ENCODE results near the gene AIFM3.

DNA sequence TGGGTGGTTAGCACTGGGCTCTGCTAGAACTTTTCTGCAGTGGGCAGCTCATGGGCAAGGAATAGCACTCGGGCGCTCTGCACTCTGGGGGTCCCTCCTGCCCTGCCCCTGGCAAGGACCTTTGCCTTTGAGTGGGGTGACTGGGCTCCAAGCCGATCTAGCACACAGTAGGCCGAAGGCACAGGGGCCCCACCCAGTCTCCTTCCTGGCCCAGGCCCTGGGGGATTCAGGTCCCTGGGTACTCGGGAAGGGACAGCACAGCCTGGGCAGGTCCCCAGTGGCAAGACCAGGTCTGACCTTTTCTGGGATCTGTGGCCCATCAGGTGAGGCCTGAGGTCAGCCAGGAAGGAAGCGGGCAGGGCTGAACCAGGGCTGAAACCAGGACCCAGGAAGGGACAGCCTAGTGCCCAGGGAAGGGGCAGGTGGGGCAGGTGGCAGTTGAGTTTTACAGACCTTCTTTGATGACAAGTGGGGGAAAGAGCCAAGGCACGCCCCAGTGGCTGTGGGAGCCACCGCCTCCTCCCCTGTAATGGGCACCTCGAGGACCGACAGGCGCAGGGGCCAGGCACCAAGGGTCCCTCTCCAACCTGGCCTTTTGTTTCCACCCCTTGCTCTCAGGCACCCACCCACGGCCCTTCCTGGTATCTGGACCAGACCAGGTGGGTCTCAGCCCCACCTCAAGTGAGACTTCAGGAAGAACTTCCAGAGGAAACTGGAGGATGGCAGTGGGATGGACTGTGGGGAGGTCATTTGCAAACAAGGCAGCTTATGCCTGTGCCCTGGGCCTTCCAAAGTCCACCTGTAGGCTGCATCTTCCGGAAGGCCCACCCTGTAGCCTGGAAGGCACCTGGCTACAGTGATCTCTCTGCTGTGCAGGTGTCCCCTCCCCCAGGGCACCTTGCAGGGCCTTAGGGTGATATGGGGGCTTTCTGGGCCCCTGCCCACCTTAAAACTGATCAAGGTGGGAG is 883 bp upstream of the AIFM3 start:
- TF ChIP-seq, protein P1, sequence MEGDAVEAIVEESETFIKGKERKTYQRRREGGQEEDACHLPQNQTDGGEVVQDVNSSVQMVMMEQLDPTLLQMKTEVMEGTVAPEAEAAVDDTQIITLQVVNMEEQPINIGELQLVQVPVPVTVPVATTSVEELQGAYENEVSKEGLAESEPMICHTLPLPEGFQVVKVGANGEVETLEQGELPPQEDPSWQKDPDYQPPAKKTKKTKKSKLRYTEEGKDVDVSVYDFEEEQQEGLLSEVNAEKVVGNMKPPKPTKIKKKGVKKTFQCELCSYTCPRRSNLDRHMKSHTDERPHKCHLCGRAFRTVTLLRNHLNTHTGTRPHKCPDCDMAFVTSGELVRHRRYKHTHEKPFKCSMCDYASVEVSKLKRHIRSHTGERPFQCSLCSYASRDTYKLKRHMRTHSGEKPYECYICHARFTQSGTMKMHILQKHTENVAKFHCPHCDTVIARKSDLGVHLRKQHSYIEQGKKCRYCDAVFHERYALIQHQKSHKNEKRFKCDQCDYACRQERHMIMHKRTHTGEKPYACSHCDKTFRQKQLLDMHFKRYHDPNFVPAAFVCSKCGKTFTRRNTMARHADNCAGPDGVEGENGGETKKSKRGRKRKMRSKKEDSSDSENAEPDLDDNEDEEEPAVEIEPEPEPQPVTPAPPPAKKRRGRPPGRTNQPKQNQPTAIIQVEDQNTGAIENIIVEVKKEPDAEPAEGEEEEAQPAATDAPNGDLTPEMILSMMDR (IDR thresholded peaks at IDR 0.05): no peak
- TF ChIP-seq NPAS2 (CRISPR knock-in tag; IDR thresholded peaks at IDR 0.05; ENCODE audit: borderline replicate concordance) (no peak), POLR2A (IDR thresholded peaks at IDR 0.05; ENCODE audit: low read length) (no peak), ZSCAN20 (CRISPR knock-in tag; IDR thresholded peaks at IDR 0.05) (no peak), HMGXB4 (CRISPR knock-in tag; IDR thresholded peaks at IDR 0.05; ENCODE audit: borderline replicate concordance) (no peak), CEBPB (IDR thresholded peaks at IDR 0.05) (no peak), RCOR1 (IDR thresholded peaks at IDR 0.05; ENCODE audit: low read depth, low read length) (no peak), EP300 (IDR thresholded peaks at IDR 0.05) (no peak), ZC3H11A (IDR thresholded peaks at IDR 0.05) (no peak), HOXA7 (CRISPR knock-in tag; IDR thresholded peaks at IDR 0.05) (no peak)
- TF ChIP-seq, protein P2, sequence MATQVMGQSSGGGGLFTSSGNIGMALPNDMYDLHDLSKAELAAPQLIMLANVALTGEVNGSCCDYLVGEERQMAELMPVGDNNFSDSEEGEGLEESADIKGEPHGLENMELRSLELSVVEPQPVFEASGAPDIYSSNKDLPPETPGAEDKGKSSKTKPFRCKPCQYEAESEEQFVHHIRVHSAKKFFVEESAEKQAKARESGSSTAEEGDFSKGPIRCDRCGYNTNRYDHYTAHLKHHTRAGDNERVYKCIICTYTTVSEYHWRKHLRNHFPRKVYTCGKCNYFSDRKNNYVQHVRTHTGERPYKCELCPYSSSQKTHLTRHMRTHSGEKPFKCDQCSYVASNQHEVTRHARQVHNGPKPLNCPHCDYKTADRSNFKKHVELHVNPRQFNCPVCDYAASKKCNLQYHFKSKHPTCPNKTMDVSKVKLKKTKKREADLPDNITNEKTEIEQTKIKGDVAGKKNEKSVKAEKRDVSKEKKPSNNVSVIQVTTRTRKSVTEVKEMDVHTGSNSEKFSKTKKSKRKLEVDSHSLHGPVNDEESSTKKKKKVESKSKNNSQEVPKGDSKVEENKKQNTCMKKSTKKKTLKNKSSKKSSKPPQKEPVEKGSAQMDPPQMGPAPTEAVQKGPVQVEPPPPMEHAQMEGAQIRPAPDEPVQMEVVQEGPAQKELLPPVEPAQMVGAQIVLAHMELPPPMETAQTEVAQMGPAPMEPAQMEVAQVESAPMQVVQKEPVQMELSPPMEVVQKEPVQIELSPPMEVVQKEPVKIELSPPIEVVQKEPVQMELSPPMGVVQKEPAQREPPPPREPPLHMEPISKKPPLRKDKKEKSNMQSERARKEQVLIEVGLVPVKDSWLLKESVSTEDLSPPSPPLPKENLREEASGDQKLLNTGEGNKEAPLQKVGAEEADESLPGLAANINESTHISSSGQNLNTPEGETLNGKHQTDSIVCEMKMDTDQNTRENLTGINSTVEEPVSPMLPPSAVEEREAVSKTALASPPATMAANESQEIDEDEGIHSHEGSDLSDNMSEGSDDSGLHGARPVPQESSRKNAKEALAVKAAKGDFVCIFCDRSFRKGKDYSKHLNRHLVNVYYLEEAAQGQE (IDR thresholded peaks at IDR 0.05): no peak

Measured in A549 (cell line).